K562 (cell line): ENCODE data around the gene HMBS. TPM values are rescaled to one million over a fixed set of nuclear protein-coding genes. Genes with fewer than 3 reads are reported as not detected.

ENCODE experiments used
- CBX1 ChIP-seq: sonication (generic); IDR thresholded peaks from 2 replicates; pipeline ENCODE4 v1.6.1; 2016; ENCODE audit warnings: antibody characterized with exemption, low read depth, mild to moderate bottlenecking
- CSDE1 ChIP-seq, 2 experiments: fragments of 450-650 bp; IDR thresholded peaks; 2 replicates each; pipeline ENCODE4 v1.6.1; 2016; ENCODE audit warnings: mild to moderate bottlenecking in 1 of 2
- ETS2 ChIP-seq: IDR thresholded peaks from 2 replicates; pipeline ENCODE4 v1.6.1; 2016; ENCODE audit warnings: borderline replicate concordance, missing genetic modification characterization, mild to moderate bottlenecking, moderate library complexity, missing compliant biosample characterization; ENCODE audit not compliant: poor library complexity, severe bottlenecking
- ETV6 ChIP-seq, 3 experiments: fragments of 150-350 bp in 1 of 3; sonication (generic) in 1 of 3; formaldehyde crosslinking in 1 of 3; IDR thresholded peaks; 2 replicates each; pipeline versions ENCODE4 v1.6.1 to v1.8.0; 2014 to 2022; ENCODE audit warnings: borderline replicate concordance in 2 of 3, low read depth in 2 of 3, antibody characterized with exemption in 1 of 3, low read length in 1 of 3, mild to moderate bottlenecking in 1 of 3, missing genetic modification reagents in 1 of 3
- GABPA ChIP-seq: fragments of 200-800 bp; sonication (Bioruptor generic); conservative IDR thresholded peaks from 2 replicates; pipeline ENCODE4 v1.6.1; 2016; ENCODE audit warnings: low read depth, missing genetic modification characterization, missing compliant biosample characterization
- GABPB1 ChIP-seq: sonication (generic); formaldehyde crosslinking; IDR thresholded peaks from 2 replicates; pipeline ENCODE4 v1.8.0; 2022; ENCODE audit warnings: mild to moderate bottlenecking, missing genetic modification reagents
- MEF2A ChIP-seq: IDR thresholded peaks from 2 replicates; pipeline ENCODE4 v1.6.1; 2011; ENCODE audit warnings: low read depth, mild to moderate bottlenecking, low read length, moderate library complexity; ENCODE audit not compliant: control insufficient read depth
- NCOR1 ChIP-seq: fragments of 450-650 bp; IDR thresholded peaks from 2 replicates; pipeline ENCODE4 v1.6.1; 2016; ENCODE audit warnings: mild to moderate bottlenecking, moderate library complexity
- NUFIP1 ChIP-seq: fragments of 450-650 bp; IDR thresholded peaks from 2 replicates; pipeline ENCODE4 v1.6.1; 2018; ENCODE audit not compliant: partially characterized antibody
- RAD51 ChIP-seq: fragments of 450-650 bp; IDR thresholded peaks from 2 replicates; pipeline ENCODE4 v1.7.1; 2016; ENCODE audit warnings: low read depth, mild to moderate bottlenecking, borderline replicate concordance
- TBP ChIP-seq: optimal IDR thresholded peaks from 2 replicates; pipeline ENCODE3; 2011; ENCODE audit warnings: low read depth, low read length, improper control_type of control experiment
- U2AF1 ChIP-seq: fragments of 200-400 bp; formaldehyde crosslinking; optimal IDR thresholded peaks from 2 replicates; pipeline ENCODE3; 2017; ENCODE audit warnings: mild to moderate bottlenecking, low read depth, low read length, moderate library complexity
- ZBTB43 ChIP-seq: sonication (generic); formaldehyde crosslinking; IDR thresholded peaks from 2 replicates; pipeline ENCODE4 v1.8.0; 2023; ENCODE audit warnings: mild to moderate bottlenecking, missing genetic modification reagents
- ZC3H4 ChIP-seq: sonication (generic); formaldehyde crosslinking; IDR thresholded peaks from 2 replicates; pipeline ENCODE4 v1.9.0; 2021; ENCODE audit warnings: missing genetic modification reagents, borderline replicate concordance
- ZKSCAN1 ChIP-seq: fragments of 150-350 bp; IDR thresholded peaks from 2 replicates; pipeline ENCODE4 v1.6.1; 2016; ENCODE audit warnings: low read depth, low read length
- ZNF253 ChIP-seq: fragments of 250-450 bp; sonication (Bioruptor Pico); conservative IDR thresholded peaks from 2 replicates; pipeline ENCODE4 v1.6.1; 2021; ENCODE audit warnings: mild to moderate bottlenecking
- ZNF311 ChIP-seq: fragments of 250-450 bp; sonication (Bioruptor Pico); IDR thresholded peaks from 2 replicates; pipeline ENCODE4 v1.4.0; 2020; ENCODE audit warnings: mild to moderate bottlenecking, moderate library complexity
- ZNF395 ChIP-seq: fragments of 200-800 bp; sonication (Bioruptor generic); IDR thresholded peaks from 2 replicates; pipeline ENCODE4 v1.6.1; 2017; ENCODE audit warnings: missing genetic modification characterization, missing compliant biosample characterization
- ZNF512 ChIP-seq: IDR thresholded peaks from 2 replicates; pipeline ENCODE4 v1.6.1; 2016; ENCODE audit warnings: missing genetic modification characterization, missing compliant biosample characterization
- polyA plus RNA-seq, 8 experiments: library from polyadenylated mRNA; depleted of rRNA in 4 of 8; stranded (reverse) in 5 of 8; unstranded in 3 of 8; fragments of >200 nt; fragmentation: Nextera tagmentation in 2 of 8; fragmentation: Illumina TruSeq in 1 of 8; extraction: Ambion mirVana in 2 of 8; extraction: Trizol in 1 of 8; gene quantifications; 2 replicates each; pipeline versions ENCODE4 v1.2.1 to v1.2.3, GENCODE V29; 2011 to 2014; ENCODE audit warnings: inconsistent platforms in 1 of 8, missing spikeins in 1 of 8
- total RNA-seq, 7 experiments: library from RNA; depleted of rRNA in 6 of 7; stranded (reverse); fragments of >200 nt in 6 of 7; fragmentation: Illumina TruSeq in 2 of 7; extraction: Trizol in 2 of 7; gene quantifications; 2 replicates each; pipeline versions ENCODE4 v1.2.1 to v1.2.3, GENCODE V29; 2011 to 2021; ENCODE audit warnings: low replicate concordance in 1 of 7
- TF ChIP-seq, protein P1 (sequence below): sonication (generic); formaldehyde crosslinking; IDR thresholded peaks from 2 replicates; pipeline ENCODE4 v1.8.1; 2023; ENCODE audit warnings: mild to moderate bottlenecking, missing genetic modification reagents
- TF ChIP-seq, protein P2 (sequence below): fragments of 250-450 bp; sonication (Bioruptor Pico); IDR thresholded peaks from 2 replicates; pipeline ENCODE4 v1.8.0; 2021; ENCODE audit warnings: moderate library complexity, mild to moderate bottlenecking, inconsistent platforms

HMBS gene
- total and polyA plus RNA-seq, 9 of the 15 experiments (the other 6 are each of a cell fraction or from before 2014, with no cell fraction given): 56.9 to 385 (median 286) TPM

DNA sequence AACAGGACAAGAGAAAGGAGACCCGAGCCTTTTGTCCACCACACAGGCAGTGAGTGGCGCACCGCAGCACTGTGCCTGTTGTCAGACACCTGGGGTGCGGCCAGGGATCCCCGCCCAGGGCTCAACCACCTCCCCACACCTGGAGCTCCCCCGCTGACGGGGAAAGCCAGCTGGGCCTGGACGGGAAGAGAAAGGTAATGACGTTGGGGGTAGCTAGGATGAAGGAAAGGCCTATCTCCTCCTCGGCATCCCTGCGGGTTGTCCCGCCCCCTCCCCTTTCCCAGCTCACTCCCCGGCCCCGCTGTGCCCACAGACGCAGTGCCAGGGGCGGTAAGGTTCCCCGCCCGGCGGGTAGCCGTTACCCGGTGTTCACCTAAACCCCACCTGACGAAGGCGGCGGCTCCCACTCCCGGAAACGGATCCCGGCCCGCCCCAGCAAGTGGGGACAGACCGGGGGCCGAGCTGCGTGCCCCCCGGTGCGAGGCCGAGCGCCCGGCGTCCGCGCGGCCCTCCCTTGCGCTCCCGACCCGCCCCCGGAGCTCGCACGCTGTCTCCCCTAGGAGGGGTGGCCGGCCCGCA lies 28.2 kb upstream of the HMBS start (continued):
- TF ChIP-seq TBP (no peak), U2AF1 (no peak), CSDE1 (IDR thresholded peaks at IDR 0.05) (peak in 1 of 2 experiments; percentile 29; a peak in 1 of 4 replicates), GABPB1 (CRISPR knock-in tag) (no peak; the same call in 1 of the 2 replicates), ETV6 (IDR thresholded peaks at IDR 0.05; ENCODE audit: borderline replicate concordance in 1 of 2, low read depth in 2 of 2, low read length in 1 of 2) (no peak), ETV6 (CRISPR knock-in tag; IDR thresholded peaks at IDR 0.05; ENCODE audit: borderline replicate concordance) (no peak), CBX1 (no peak), ZBTB43 (CRISPR knock-in tag) (no peak; the same call in 1 of the 2 replicates), ZNF253 (CRISPR knock-in tag) (no peak), RAD51 (no peak), NUFIP1 (no peak), ZNF395 (CRISPR knock-in tag) (no peak), GABPA (tag) (no peak), ZC3H4 (CRISPR knock-in tag) (peak; percentile 63), MEF2A (no peak), ZKSCAN1 (no peak), ETS2 (tag) (no peak), NCOR1 (no peak), ZNF512 (tag) (no peak), ZNF311 (no peak)
- TF ChIP-seq, protein P1, sequence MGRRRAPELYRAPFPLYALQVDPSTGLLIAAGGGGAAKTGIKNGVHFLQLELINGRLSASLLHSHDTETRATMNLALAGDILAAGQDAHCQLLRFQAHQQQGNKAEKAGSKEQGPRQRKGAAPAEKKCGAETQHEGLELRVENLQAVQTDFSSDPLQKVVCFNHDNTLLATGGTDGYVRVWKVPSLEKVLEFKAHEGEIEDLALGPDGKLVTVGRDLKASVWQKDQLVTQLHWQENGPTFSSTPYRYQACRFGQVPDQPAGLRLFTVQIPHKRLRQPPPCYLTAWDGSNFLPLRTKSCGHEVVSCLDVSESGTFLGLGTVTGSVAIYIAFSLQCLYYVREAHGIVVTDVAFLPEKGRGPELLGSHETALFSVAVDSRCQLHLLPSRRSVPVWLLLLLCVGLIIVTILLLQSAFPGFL: no peak
- TF ChIP-seq, protein P2, sequence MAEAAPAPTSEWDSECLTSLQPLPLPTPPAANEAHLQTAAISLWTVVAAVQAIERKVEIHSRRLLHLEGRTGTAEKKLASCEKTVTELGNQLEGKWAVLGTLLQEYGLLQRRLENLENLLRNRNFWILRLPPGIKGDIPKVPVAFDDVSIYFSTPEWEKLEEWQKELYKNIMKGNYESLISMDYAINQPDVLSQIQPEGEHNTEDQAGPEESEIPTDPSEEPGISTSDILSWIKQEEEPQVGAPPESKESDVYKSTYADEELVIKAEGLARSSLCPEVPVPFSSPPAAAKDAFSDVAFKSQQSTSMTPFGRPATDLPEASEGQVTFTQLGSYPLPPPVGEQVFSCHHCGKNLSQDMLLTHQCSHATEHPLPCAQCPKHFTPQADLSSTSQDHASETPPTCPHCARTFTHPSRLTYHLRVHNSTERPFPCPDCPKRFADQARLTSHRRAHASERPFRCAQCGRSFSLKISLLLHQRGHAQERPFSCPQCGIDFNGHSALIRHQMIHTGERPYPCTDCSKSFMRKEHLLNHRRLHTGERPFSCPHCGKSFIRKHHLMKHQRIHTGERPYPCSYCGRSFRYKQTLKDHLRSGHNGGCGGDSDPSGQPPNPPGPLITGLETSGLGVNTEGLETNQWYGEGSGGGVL: no peak
